Mesenchymal stem cell (in vitro differentiated cells and primary cell): ENCODE data around the gene NR2F2.

Experiments
- DNase-seq: peaks from one replicate; pipeline ENCODE4 v3.0.0-alpha.2; 2013
- H2AFZ ChIP-seq: one replicate; pipeline ENCODE4 v1.6.1; 2013; ENCODE audit warnings: low read depth, mild to moderate bottlenecking, control low read depth, inconsistent platforms, low read length, moderate library complexity
- H2AK5ac ChIP-seq: 2 replicates; pipeline ENCODE4 v1.6.1; 2013; ENCODE audit warnings: low read length, moderate library complexity, mild to moderate bottlenecking, inconsistent platforms; ENCODE audit not compliant: severe bottlenecking
- H2BK120ac ChIP-seq: one replicate; pipeline ENCODE4 v1.6.1; 2013; ENCODE audit warnings: low read depth, mild to moderate bottlenecking, inconsistent platforms, low read length, moderate library complexity
- H2BK12ac ChIP-seq, 2 experiments: one replicate each; pipeline ENCODE4 v1.6.1; 2013; ENCODE audit warnings: inconsistent platforms in 2 of 2, low read length in 2 of 2, mild to moderate bottlenecking in 2 of 2, moderate library complexity in 2 of 2, control low read depth in 1 of 2
- H2BK15ac ChIP-seq: one replicate; pipeline ENCODE4 v1.6.1; 2013; ENCODE audit warnings: mild to moderate bottlenecking, low read depth, inconsistent platforms; ENCODE audit not compliant: poor library complexity, severe bottlenecking
- H2BK5ac ChIP-seq: 2 replicates; pipeline ENCODE4 v1.6.1; 2013; ENCODE audit warnings: low read depth, mild to moderate bottlenecking, low read length, control low read depth, inconsistent platforms; ENCODE audit not compliant: poor library complexity, severe bottlenecking
- H3K14ac ChIP-seq, 2 experiments: one replicate each; pipeline ENCODE4 v1.6.1; 2013; ENCODE audit warnings: inconsistent platforms in 2 of 2, low read length in 2 of 2, control low read depth in 1 of 2, mild to moderate bottlenecking in 1 of 2, moderate library complexity in 1 of 2
- H3K18ac ChIP-seq, 2 experiments: one replicate each; pipeline ENCODE4 v1.6.1; 2013; ENCODE audit warnings: inconsistent platforms in 2 of 2, low read length in 2 of 2, control low read depth in 1 of 2, low read depth in 1 of 2, mild to moderate bottlenecking in 1 of 2
- H3K23ac ChIP-seq, 2 experiments: one replicate each; pipeline ENCODE4 v1.6.1; 2013; ENCODE audit warnings: inconsistent platforms in 2 of 2, low read length in 2 of 2, mild to moderate bottlenecking in 2 of 2, moderate library complexity in 2 of 2, control low read depth in 1 of 2
- H3K27ac ChIP-seq: 2 replicates; pipeline ENCODE4 v1.5.1; 2013; ENCODE audit warnings: mild to moderate bottlenecking, moderate library complexity, low read length, control low read depth, inconsistent platforms; ENCODE audit not compliant: poor library complexity, severe bottlenecking
- H3K27me3 ChIP-seq, 2 experiments: 2 replicates each; pipeline versions ENCODE4 v1.6.1 to v1.7.0; 2013; ENCODE audit warnings: low read length in 2 of 2, mild to moderate bottlenecking in 2 of 2, moderate library complexity in 2 of 2, control low read depth in 1 of 2, inconsistent platforms in 1 of 2; ENCODE audit not compliant: control insufficient read depth in 1 of 2, insufficient read depth in 1 of 2
- H3K36me3 ChIP-seq, 2 experiments: 2 replicates each; pipeline versions ENCODE4 v1.6.1 to v1.7.0; 2013; ENCODE audit warnings: low read length in 2 of 2, control low read depth in 1 of 2, inconsistent platforms in 1 of 2, low read depth in 1 of 2, mild to moderate bottlenecking in 1 of 2; ENCODE audit not compliant: insufficient read depth in 2 of 2, control insufficient read depth in 1 of 2
- H3K4ac ChIP-seq, 2 experiments: one replicate each; pipeline ENCODE4 v1.6.1; 2013; ENCODE audit warnings: inconsistent platforms in 2 of 2, low read length in 2 of 2, mild to moderate bottlenecking in 2 of 2, moderate library complexity in 2 of 2, control low read depth in 1 of 2, low read depth in 1 of 2
- H3K4me1 ChIP-seq: 2 replicates; pipeline ENCODE4 v1.6.1; 2013; ENCODE audit warnings: low read depth, low read length, control low read depth; ENCODE audit not compliant: control insufficient read depth, insufficient read depth
- H3K4me2 ChIP-seq: 2 replicates; pipeline ENCODE4 v1.6.1; 2013; ENCODE audit warnings: low read length, mild to moderate bottlenecking, inconsistent platforms; ENCODE audit not compliant: poor library complexity, severe bottlenecking
- H3K4me3 ChIP-seq, 2 experiments: 2 replicates each; pipeline versions ENCODE4 v1.5.1 to v1.7.0; 2013; ENCODE audit warnings: low read length in 2 of 2, mild to moderate bottlenecking in 2 of 2, control low read depth in 1 of 2, low read depth in 1 of 2; ENCODE audit not compliant: insufficient read depth in 1 of 2
- H3K79me1 ChIP-seq: replicated peaks from 2 replicates; pipeline ENCODE4 v1.6.1; 2013; ENCODE audit warnings: mild to moderate bottlenecking, control low read depth, low read length, inconsistent platforms; ENCODE audit not compliant: poor library complexity, severe bottlenecking
- H3K9ac ChIP-seq: 2 replicates; pipeline ENCODE4 v1.7.0; 2013; ENCODE audit warnings: mild to moderate bottlenecking, low read length, moderate library complexity
- H3K9me3 ChIP-seq: 2 replicates; pipeline ENCODE4 v1.7.0; 2013; ENCODE audit warnings: mild to moderate bottlenecking, low read length; ENCODE audit not compliant: control insufficient read depth
- H4K8ac ChIP-seq: one replicate; pipeline ENCODE4 v1.6.1; 2013; ENCODE audit warnings: inconsistent platforms, mild to moderate bottlenecking, low read length, moderate library complexity
- H4K91ac ChIP-seq: one replicate; pipeline ENCODE4 v1.6.1; 2013; ENCODE audit warnings: mild to moderate bottlenecking, low read length, inconsistent platforms
- WGBS: methylation state at CpG from one replicate; pipeline ENCODE4 v1.1.7; 2013; ENCODE audit warnings: mixed read lengths; 5-methylcytosine and 5-hydroxymethylcytosine counted together

Gene NR2F2

DNA sequence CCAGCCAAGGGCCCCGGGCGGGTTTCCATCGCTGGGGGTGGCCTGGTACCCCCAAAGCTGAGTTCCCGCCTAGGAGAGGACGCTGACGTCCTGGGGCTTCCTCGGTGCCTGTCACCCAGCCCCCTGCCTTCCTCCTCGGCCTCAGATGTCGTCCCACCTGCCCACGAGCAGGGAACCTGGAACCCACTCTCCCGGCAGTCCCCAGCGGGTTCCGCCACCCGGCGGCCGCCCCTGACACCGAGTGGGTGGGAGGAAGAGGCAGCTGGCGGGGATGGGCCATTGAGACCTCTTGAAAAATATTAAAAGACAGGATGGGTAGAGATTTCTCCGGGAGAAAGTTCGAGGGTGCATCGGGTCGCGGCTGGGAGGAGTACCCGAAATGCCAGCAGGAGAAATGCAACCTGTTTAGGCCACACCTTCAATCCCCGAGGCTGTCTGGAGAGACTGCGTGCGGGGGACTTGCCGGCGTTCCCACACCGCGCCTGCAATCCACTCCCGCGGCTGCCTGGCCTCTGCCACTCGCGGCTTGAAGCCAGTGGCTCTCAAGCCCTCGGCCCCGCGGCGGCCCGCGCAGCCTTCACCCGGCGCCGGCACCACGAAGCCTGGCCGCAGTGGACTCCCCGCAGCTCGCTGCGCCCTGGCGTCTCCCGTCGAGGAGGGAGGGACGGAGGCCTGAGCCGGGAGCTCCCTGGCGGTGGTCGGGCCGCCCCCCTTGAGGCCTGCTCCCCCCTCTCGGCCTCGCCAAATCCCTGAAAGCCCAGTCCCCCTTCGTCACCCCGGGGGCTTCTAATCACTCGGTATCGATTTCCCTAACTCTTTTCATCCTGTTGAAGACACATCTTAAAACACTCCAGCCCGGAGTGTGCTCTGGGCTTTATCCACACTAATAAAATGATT, 8.6 kb upstream of the NR2F2 start:
- Histone ChIP-seq H3K27ac (peak overlapping the region; percentile 89), H2AK5ac (peak overlapping the region; percentile 14), H3K14ac (peak overlapping the region in 1 of 2 experiments; percentile 35), H3K79me1 (peaks cover 2% of the 10 kb centered on the region), H3K9ac (peak overlapping the region; percentile 86), H3K27me3 (no peaks in the 10 kb centered on the region), H3K4me3 (peak overlapping the region; percentile 56 to 74), H3K4ac (peak overlapping the region; percentile 71 to 86), H3K18ac (peak overlapping the region; percentile 87 to 99), H3K23ac (peak overlapping the region in 1 of 2 experiments; percentile 34), H4K8ac (peak overlapping the region; percentile 94), H3K4me2 (peak overlapping the region; percentile 88), H2BK12ac (peak overlapping the region; percentile 67 to 97), H3K4me1 (peaks cover 25% of the 10 kb centered on the region), H2BK15ac (peak overlapping the region; percentile 94), H2BK120ac (peak overlapping the region; percentile 56), H3K9me3 (no peaks in the 10 kb centered on the region), H2BK5ac (peak overlapping the region; percentile 83), H2AFZ (peak overlapping the region; percentile 6), H4K91ac (peak overlapping the region; percentile 88), H3K36me3 (no peaks in the 10 kb centered on the region)
- 2% methylated on average over 60 of the region's 64 CpGs for WGBS
- DNase-seq = peak; percentile 53

GRCh38 chr15:96322536-96323318, 7.8 kb upstream of the NR2F2 start:
- H3K36me3 ChIP-seq = no peaks in the 10 kb centered on the region
- H2BK120ac ChIP-seq = peak overlapping the region; percentile 56
- 5% methylated on average over 61 of the region's 66 CpGs for WGBS

DNA sequence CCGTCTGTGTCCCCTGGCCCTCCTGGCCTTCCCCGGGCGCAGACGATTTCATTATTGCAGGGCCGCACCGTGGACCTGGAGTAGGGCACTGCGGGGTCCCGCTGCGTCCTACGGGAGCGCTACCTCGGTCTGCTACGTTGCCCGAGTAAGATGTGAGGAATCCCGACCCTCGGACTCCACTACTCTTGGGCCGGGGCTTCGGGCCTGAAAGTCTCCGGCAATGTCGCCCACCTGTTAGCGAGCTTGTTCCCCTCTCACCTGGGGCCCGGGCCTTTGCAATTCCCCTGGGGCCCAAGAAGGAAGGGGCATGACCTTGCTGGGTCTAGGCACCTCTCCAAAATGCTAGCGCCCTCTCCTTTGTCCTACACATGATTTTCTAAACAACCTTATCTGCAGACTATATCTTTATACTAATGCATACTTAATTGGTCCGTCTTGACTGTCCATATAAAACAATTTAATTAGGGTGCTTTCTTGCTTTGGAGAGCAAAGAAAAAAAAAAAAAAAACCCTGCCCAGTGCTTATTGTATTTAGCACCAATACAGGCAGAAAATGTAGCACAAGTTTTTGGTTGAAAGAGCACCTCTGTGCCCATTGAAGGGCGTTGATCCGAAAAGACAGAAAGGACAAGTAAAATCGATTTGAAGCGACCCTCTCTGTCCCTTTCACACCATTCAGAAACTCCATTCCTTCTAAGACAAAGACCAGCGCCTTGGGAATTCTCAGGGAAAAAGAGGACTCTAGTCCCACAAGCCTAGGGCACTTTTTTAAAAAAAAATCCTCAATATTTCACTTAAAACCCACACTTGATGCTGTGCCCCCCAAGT, 7.0 kb upstream of the NR2F2 start:
- peak overlapping the region; percentile 71 to 92 for H3K4ac ChIP-seq
- no peak overlapping the region for H2AFZ ChIP-seq
- peak overlapping the region; percentile 64 to 99 for H3K18ac ChIP-seq
- DNase-seq = peak; percentile 14
- H3K4me3 ChIP-seq = peak overlapping the region in 1 of 2 experiments; percentile 83
- 34% methylated on average over 27 of the region's 29 CpGs for WGBS
- H2AK5ac ChIP-seq = peak overlapping the region; percentile 98
- peak overlapping the region in 1 of 2 experiments; percentile 70 for H3K23ac ChIP-seq
- peak overlapping the region; percentile 70 for H4K8ac ChIP-seq
- no peak overlapping the region for H4K91ac ChIP-seq
- H3K79me1 ChIP-seq = no peaks in the 10 kb centered on the region
- no peaks in the 10 kb centered on the region for H3K9me3 ChIP-seq
- peak overlapping the region; percentile 45 for H3K27ac ChIP-seq
- H3K14ac ChIP-seq = peak overlapping the region in 1 of 2 experiments; percentile 98
- peak overlapping the region; percentile 77 for H2BK5ac ChIP-seq
- peak overlapping the region; percentile 70 to 100 for H2BK12ac ChIP-seq
- H3K4me1 ChIP-seq = peaks cover 23% of the 10 kb centered on the region
- H3K27me3 ChIP-seq = no peaks in the 10 kb centered on the region
- H3K9ac ChIP-seq = peak overlapping the region; percentile 86
- H3K36me3 ChIP-seq = no peaks in the 10 kb centered on the region
- peak overlapping the region; percentile 88 for H3K4me2 ChIP-seq
- H2BK15ac ChIP-seq = peak overlapping the region; percentile 15
- H2BK120ac ChIP-seq = peak overlapping the region; percentile 71

More at GRCh38 chr15:96322536-96323318, 7.8 kb upstream of the NR2F2 start:
- peak overlapping the region in 1 of 2 experiments; percentile 98 for H3K14ac ChIP-seq
- peak overlapping the region; percentile 88 for H3K4me2 ChIP-seq
- H3K4me3 ChIP-seq = peak overlapping the region; percentile 39 to 74
- peak overlapping the region; percentile 74 for H2BK5ac ChIP-seq
- H4K8ac ChIP-seq = peak overlapping the region; percentile 58
- H3K23ac ChIP-seq = peak overlapping the region in 1 of 2 experiments; percentile 74
- peak; percentile 29 for DNase-seq
- peak overlapping the region; percentile 80 for H4K91ac ChIP-seq
- peak overlapping the region; percentile 70 to 99 for H2BK12ac ChIP-seq
- peak overlapping the region; percentile 89 for H3K27ac ChIP-seq
- no peaks in the 10 kb centered on the region for H3K27me3 ChIP-seq
- peaks cover 23% of the 10 kb centered on the region for H3K4me1 ChIP-seq
- H3K18ac ChIP-seq = peak overlapping the region; percentile 87 to 99
- H2BK15ac ChIP-seq = peak overlapping the region; percentile 83
- peak overlapping the region; percentile 86 for H3K9ac ChIP-seq
- H3K9me3 ChIP-seq = no peaks in the 10 kb centered on the region
- no peaks in the 10 kb centered on the region for H3K79me1 ChIP-seq
- H2AK5ac ChIP-seq = peak overlapping the region; percentile 23
- peak overlapping the region; percentile 69 to 72 for H3K4ac ChIP-seq
- peak overlapping the region; percentile 36 for H2AFZ ChIP-seq
